ENCODE measurements around the gene SIGLEC7.

Gene SIGLEC7

DNA sequence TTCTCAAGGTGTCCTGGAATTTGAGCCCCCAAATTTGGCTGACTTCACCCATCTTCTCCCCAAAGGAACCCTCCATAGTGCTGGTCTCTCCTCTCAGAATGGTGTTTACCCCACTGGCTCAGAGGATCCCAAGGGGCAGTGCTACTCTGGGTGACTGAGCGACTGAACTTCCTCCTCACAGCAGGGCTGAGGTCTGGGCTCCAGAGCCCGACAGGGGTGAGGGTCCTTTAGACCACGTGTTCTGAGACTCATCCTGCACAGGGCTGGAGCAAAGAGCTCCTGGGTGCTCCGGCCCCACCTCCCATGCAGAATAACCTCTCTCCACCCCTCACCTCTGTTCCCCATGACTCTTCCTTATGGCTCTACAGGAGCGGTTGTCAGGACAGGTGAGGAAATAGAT lies 59.6 kb downstream of the SIGLEC7 start:
- Histone ChIP-seq H3K9ac (ENCODE audit: low read length) (no peak overlapping the region), H4K20me1 (ENCODE audit: insufficient read depth, low read length) (no peaks in the 10 kb centered on the region)
- no peak for DNase-seq

More for the DNA sequence above, 59.6 kb downstream of the SIGLEC7 start:
- no peak overlapping the region for H3K27ac ChIP-seq (ENCODE audit: low read length)
- no peak overlapping the region for H3K4me3 ChIP-seq (ENCODE audit: low read length)
- H3K9me2 ChIP-seq (replicated peaks; ENCODE audit: insufficient read depth, low read length), result no peaks in the 10 kb centered on the region
- H3K36me3 ChIP-seq (replicated peaks; ENCODE audit: insufficient read depth, low read length), result no peaks in the 10 kb centered on the region
- H3K4me2 ChIP-seq (ENCODE audit: low read depth, low read length), result no peak overlapping the region
- H3K4me1 ChIP-seq (ENCODE audit: low read length), result no peaks in the 10 kb centered on the region
- no peaks in the 10 kb centered on the region for H3K79me2 ChIP-seq (ENCODE audit: low read length)
- H3K27me3 ChIP-seq (replicated peaks; ENCODE audit: insufficient read depth, low read length), result no peaks in the 10 kb centered on the region
- no peak overlapping the region for H2AFZ ChIP-seq (ENCODE audit: low read length)
- H3F3A ChIP-seq (ENCODE audit: insufficient read depth, low read length), result no peaks in the 10 kb centered on the region
- TF ChIP-seq EZH2phosphoT487 (IDR thresholded peaks at IDR 0.05; ENCODE audit: low read length) (no peak), EZH2 (optimal IDR thresholded peaks at IDR 0.05; ENCODE audit: low read depth, low read length) (no peak)
- TF ChIP-seq, protein P1, sequence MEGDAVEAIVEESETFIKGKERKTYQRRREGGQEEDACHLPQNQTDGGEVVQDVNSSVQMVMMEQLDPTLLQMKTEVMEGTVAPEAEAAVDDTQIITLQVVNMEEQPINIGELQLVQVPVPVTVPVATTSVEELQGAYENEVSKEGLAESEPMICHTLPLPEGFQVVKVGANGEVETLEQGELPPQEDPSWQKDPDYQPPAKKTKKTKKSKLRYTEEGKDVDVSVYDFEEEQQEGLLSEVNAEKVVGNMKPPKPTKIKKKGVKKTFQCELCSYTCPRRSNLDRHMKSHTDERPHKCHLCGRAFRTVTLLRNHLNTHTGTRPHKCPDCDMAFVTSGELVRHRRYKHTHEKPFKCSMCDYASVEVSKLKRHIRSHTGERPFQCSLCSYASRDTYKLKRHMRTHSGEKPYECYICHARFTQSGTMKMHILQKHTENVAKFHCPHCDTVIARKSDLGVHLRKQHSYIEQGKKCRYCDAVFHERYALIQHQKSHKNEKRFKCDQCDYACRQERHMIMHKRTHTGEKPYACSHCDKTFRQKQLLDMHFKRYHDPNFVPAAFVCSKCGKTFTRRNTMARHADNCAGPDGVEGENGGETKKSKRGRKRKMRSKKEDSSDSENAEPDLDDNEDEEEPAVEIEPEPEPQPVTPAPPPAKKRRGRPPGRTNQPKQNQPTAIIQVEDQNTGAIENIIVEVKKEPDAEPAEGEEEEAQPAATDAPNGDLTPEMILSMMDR (IDR thresholded peaks at IDR 0.05; ENCODE audit: low read length), result no peak
- no peaks in the 10 kb centered on the region for H3K9me3 ChIP-seq (replicated peaks; ENCODE audit: insufficient read depth, low read length)
